ENCODE data around the gene NADK2. TPM values are rescaled to one million over a fixed set of nuclear protein-coding genes. Genes with fewer than 3 reads are reported as not detected.
A peak's percentile ranks its signal among the peaks of the same experiment; 100 is the strongest.

NADK2 gene
- total RNA-seq, 3 donors from 2014 or later: 27.4 to 31.8 (median 27.9) TPM

- Histone ChIP-seq H3K27me3 (no peaks in the 10 kb centered on the region), H3K27ac (no peak overlapping the region), H3K9me3 (no peaks in the 10 kb centered on the region), H3K4me1 (no peaks in the 10 kb centered on the region), H3K4me3 (no peak overlapping the region), H3K36me3 (no peaks in the 10 kb centered on the region)
- no peak for DNase-seq (ENCODE audit: low spot score in 2 of 2)
- no peak for TF ChIP-seq POLR2A (IDR thresholded peaks at IDR 0.05)
- TF ChIP-seq POLR2AphosphoS5 (IDR thresholded peaks at IDR 0.05): no peak
- no peak for TF ChIP-seq CTCF (IDR thresholded peaks at IDR 0.05)
- intact Hi-C loops (cut with DNase I; ENCODE audit: low total_unique reads): loop anchor here (10.0 kb wide), 1 partner anchor 805 kb away; no protein-coding TSS in a partner anchor
Observed at GRCh38 chr5:36179950-36180349, 61.8 kb downstream of the NADK2 start.

GRCh38 chr5:36178524-36178890, 63.2 kb downstream of the NADK2 start:
- intact Hi-C loops (cut with DNase I; ENCODE audit: low total_unique reads): loop anchor here (10.0 kb wide), 1 partner anchor 804 kb away; no protein-coding TSS in a partner anchor
- Histone ChIP-seq H3K4me1 (no peaks in the 10 kb centered on the region), H3K27ac (no peak overlapping the region), H3K9me3 (no peaks in the 10 kb centered on the region), H3K36me3 (no peaks in the 10 kb centered on the region), H3K27me3 (no peaks in the 10 kb centered on the region), H3K4me3 (no peak overlapping the region)
- DNase-seq (ENCODE audit: low spot score in 2 of 2): no peak
- no peak for TF ChIP-seq CTCF (IDR thresholded peaks at IDR 0.05)
- TF ChIP-seq POLR2A (IDR thresholded peaks at IDR 0.05): no peak
- no peak for TF ChIP-seq POLR2AphosphoS5 (IDR thresholded peaks at IDR 0.05)

GRCh38 chr5:36177715-36178523, 63.8 kb downstream of the NADK2 start:
- Histone ChIP-seq H3K27me3 (no peaks in the 10 kb centered on the region), H3K4me3 (no peak overlapping the region), H3K9me3 (no peaks in the 10 kb centered on the region), H3K4me1 (no peaks in the 10 kb centered on the region), H3K36me3 (no peaks in the 10 kb centered on the region), H3K27ac (no peak overlapping the region)
- TF ChIP-seq POLR2AphosphoS5 (IDR thresholded peaks at IDR 0.05): no peak
- peak in 2 of 3 donors; percentile 29 to 46 for TF ChIP-seq CTCF (IDR thresholded peaks at IDR 0.05)
- intact Hi-C loops (cut with DNase I; ENCODE audit: low total_unique reads): loop anchor here (10.0 kb wide), 1 partner anchor 803 kb away; no protein-coding TSS in a partner anchor
- DNase-seq (ENCODE audit: low spot score in 2 of 2): no peak

- H3K9me3 ChIP-seq: no peaks in the 10 kb centered on the region
- H3K36me3 ChIP-seq: no peaks in the 10 kb centered on the region
- DNase-seq (ENCODE audit: low spot score in 2 of 2): no peak
- no peaks in the 10 kb centered on the region for H3K27me3 ChIP-seq
- H3K27ac ChIP-seq: no peak overlapping the region
- H3K4me3 ChIP-seq: no peak overlapping the region
- no peak for TF ChIP-seq POLR2A (IDR thresholded peaks at IDR 0.05)
- no peak for TF ChIP-seq CTCF (IDR thresholded peaks at IDR 0.05)
- no peak for TF ChIP-seq POLR2AphosphoS5 (IDR thresholded peaks at IDR 0.05)
- H3K4me1 ChIP-seq: no peaks in the 10 kb centered on the region
- intact Hi-C loops (cut with DNase I; ENCODE audit: low total_unique reads): loop anchor here (10.0 kb wide), 1 partner anchor 802 kb away; no protein-coding TSS in a partner anchor
Observed at GRCh38 chr5:36177154-36177553, 64.6 kb downstream of the NADK2 start.

- TF ChIP-seq POLR2AphosphoS5 (IDR thresholded peaks at IDR 0.05) (no peak), POLR2A (IDR thresholded peaks at IDR 0.05) (no peak), CTCF (IDR thresholded peaks at IDR 0.05) (no peak)
- H3K9me3 ChIP-seq: no peaks in the 10 kb centered on the region
- intact Hi-C loops (cut with DNase I; ENCODE audit: low total_unique reads): loop anchor here (10.0 kb wide), 1 partner anchor 800 kb away; no protein-coding TSS in a partner anchor
- no peak overlapping the region for H3K27ac ChIP-seq
- no peaks in the 10 kb centered on the region for H3K36me3 ChIP-seq
- no peaks in the 10 kb centered on the region for H3K4me1 ChIP-seq
- no peaks in the 10 kb centered on the region for H3K27me3 ChIP-seq
- H3K4me3 ChIP-seq: no peak overlapping the region
- no peak for DNase-seq (ENCODE audit: low spot score in 2 of 2)
Observed at GRCh38 chr5:36175043-36175442, 66.7 kb downstream of the NADK2 start.
